Activated CD8-positive, alpha-beta memory T cell treated with anti-CD3 and anti-CD28 coated beads, Interleukin-2, amount 50 U/mL, for 24 hours (primary cell): ENCODE data around the gene LNPEP.

Source experiments
- DNase-seq: peaks from one replicate; pipeline ENCODE4 v3.0.0-alpha.2; 2020; ENCODE audit errors: extremely low read depth

The LNPEP gene

GRCh38 chr5:96935559-96936430 lies at the start of gene LNPEP:
LNPEP (plus strand) TSS chr5:96936080; CDS start chr5:96936156, 76 bp downstream.
- peak; percentile 82 for DNase-seq

- no peak for DNase-seq
Observed at GRCh38 chr5:96893342-96893741, 42.5 kb upstream of the LNPEP start.

DNA sequence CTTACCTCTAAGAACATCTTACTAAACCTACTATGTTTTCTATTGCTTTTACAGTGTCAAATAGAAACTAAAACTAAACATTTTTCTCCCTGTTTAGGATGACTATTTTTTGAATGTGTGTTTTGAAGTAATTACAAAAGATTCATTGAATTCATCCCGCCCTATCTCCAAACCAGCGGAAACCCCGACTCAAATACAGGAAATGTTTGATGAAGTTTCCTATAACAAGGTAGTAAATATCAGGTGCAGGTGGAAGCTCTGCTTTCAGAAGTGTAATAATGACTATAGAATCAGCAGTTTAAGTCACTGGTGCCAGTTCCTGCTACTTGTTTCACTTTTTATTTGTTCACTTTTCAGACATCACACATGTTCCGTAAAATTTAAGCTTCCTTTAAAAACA lies 39.6 kb upstream of the LNPEP start:
- DNase-seq = no peak

DNA sequence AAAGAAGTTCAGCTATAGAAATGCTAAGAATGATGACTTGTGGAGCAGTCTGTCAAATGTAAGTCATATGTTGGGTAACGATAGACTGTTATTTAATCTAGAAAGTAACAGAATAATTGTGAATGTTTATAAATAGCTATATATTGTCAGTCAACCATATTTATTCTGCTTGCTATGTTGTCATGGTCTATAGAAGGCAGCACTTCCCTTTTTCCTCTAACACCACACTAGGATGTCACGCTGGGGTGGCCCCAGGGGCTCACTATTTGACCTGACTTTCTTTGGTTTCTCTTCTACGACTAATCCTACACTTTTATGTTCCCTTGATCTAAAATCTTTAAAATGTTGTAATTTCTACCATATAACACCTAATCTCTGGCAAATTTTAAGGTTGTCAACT lies 39.1 kb upstream of the LNPEP start:
- DNase-seq = no peak

- DNase-seq = no peak
Observed at GRCh38 chr5:96901384-96901783, 34.5 kb upstream of the LNPEP start.

GRCh38 chr5:96901841-96902240 lies 34.0 kb upstream of the LNPEP start:
- no peak for DNase-seq

DNA sequence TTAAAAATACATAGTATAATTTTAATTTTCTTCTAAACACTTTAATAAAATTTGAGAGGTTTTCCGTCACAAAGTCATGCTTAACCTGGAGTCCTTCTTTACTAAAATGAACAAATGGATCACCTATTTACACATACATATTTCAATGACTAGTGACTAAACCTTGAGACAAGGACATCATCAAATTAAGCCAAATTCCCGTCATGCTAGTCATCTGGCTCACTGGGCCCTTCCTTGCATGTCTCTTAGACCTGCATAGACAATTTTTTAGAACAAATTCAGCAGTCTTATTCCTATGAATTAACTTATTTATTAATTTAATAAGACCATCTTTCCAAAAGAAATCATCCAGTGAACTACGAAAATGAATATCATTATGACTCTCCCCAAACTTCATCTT lies 33.0 kb upstream of the LNPEP start:
- no peak for DNase-seq

DNA sequence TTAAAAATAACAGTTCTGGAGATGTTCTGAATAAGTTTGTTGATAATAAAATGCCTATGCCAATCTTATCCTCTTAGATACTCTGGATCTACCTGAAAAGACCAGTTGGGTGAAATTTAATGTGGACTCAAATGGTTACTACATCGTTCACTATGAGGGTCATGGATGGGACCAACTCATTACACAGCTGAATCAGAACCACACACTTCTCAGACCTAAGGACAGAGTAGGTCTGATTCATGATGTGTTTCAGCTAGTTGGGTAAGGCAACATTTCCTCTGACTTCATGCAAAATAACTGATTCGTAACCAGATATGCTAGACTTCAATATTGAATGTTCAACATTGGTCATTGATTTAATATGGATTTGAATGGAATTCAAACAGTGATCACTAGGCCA lies 32.6 kb upstream of the LNPEP start:
- no peak for DNase-seq

- no peak for DNase-seq
Observed at GRCh38 chr5:96904054-96904931, 31.6 kb upstream of the LNPEP start.

- no peak for DNase-seq
Observed at GRCh38 chr5:96905864-96906263, 30.0 kb upstream of the LNPEP start.

DNA sequence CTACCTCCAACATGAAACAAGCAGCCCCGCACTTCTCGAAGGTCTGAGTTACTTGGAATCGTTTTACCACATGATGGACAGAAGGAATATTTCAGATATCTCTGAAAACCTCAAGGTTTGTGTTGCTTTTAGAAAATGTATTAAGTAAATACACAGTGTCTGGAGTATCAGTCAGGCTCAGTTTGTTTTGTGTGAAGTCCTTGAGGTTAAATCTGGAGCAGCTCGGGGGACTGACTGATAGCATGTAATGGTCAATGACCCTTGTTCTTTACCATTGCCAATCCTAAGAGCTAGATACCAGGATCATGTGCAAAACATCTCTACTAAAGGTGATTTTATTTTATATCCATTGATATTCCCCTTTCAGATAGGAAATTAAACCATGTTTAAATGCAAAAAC lies 26.9 kb upstream of the LNPEP start:
- no peak for DNase-seq

- DNase-seq = no peak
Observed at GRCh38 chr5:96909435-96909834, 26.4 kb upstream of the LNPEP start.

GRCh38 chr5:96911139-96911538 lies 24.7 kb upstream of the LNPEP start:
- DNase-seq = no peak

- DNase-seq = no peak
Observed at GRCh38 chr5:96913233-96913632, 22.6 kb upstream of the LNPEP start.

DNA sequence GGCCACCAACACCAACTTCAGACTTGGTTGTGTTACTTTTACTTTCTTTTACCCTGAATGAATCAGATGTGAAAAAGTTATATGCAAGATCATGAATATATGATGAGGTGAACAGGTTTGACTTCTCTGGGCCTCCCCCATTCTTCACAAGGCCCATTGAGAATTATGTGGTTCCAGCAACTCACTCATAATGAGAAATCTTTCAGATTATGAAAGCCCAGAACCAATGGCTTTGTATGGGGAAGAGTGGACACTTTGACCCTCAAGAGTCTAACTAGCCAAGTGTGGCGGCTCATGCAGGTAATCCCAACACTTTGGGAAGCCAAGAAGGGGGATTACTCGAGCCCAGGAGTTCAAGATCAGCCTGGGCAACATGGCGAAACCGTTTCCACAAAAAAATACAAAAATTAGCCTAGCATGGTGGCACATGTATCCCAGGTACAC lies 16.1 kb upstream of the LNPEP start:
- DNase-seq = no peak

DNA sequence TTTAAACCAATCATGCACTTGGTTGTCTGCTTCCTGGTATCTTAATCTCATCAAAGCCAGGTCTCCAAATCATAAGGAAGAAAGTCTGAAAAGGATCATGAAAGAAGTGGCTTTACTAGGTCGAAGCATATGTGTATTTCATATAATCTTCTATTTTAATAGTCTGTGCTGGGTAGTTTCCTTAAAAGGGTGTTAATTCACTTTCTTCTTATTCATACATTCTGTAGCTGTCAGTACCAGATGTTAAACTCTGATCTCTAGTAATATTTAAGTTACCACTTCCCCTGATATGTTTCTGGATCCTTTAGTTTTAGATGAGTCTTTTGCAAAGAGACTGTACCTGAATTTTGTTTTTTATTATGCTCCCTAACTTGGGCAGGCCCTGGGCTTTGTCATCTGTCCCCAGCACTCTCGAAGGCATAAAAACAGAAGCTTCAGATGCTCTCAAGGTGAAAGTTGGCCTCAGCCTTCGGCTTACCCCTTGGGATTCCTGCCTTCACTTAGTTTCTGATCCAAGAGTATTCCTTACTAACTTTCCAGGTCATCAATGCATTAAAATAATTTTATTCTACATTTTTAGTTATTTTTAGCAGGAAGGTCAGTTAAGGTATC lies 15.0 kb upstream of the LNPEP start:
- DNase-seq = no peak

- DNase-seq = no peak
Observed at GRCh38 chr5:96922499-96923244, 13.2 kb upstream of the LNPEP start.

DNA sequence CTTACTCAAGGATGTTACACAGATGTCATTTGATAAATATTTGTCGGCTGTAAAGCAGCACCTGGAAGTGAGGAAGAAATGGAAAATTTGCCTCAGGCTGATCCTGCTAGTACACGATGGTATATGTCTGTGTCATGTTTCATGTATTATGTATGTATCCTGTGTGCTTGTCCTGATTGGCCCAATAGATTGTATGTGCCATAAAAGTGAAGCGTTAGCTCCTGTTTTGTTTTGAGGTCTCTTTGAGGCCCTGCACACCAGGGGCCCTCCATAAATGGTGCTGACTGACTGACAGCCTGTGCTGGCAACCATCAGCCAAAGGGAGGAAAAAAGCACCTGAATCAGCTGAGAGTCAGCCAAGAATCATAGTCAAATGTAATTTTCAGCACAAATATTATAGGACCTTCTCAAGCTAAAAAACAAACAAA lies 11.8 kb upstream of the LNPEP start:
- DNase-seq = no peak

GRCh38 chr5:96926276-96926675 lies 9.6 kb upstream of the LNPEP start:
- DNase-seq = no peak

DNA sequence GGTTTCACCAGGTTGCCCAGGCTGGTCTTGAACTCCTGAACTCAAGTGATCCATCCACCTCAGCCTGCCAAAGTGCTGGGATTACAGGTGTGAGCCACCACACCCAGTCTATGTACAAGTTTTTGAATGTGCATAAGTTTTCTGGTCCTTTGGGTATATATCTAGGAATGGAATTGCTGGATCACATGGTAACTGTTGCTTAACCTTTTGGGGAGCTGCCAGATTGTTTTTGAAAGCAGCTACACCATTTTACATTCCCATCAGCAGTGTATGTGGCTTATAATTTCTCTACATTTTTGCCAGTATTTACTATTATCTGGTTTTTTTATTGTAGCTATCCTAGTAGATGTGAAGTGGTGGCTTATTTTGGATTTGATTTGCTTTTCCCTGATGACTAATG lies 8.9 kb upstream of the LNPEP start:
- DNase-seq = no peak

DNA sequence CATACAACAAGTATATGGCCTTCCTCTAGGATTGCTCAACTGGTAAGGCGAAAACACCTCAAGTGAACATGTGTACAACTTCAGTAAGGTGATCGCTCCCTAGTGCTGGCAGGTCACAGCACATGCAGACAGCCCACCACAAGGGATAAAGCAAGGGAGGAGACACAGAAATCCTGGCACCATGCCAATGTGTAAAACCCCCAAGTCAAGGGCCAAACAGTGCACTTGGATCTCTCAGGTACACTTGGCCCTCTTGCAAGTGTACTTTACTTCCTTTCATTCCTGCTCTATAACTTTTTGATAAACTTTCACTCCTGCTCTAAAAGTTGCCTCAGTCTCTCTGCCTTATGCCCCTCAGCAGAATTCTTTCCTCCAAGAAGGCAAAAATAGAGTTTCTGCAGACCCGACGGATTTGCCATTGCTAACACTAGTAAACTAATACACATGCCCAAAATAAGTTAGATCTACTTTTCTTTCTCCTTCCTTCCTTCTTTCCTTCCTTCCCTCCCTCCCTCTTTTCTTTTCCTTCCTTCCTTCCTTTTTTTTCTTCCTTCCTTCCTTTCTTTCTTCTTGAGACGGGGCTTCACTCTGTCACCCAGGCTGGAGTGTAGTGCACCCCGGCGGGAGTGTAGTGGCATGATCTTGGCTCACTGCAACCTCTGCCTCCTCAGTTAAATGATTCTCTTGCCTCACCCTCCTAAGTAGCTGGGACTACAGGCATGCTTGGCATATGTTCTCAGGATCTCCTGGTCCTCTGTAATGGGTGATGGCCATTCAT lies 6.8 kb upstream of the LNPEP start:
- DNase-seq = no peak
